SHP77 treated with DMSO at 0.1 percent for 48 hours (cell line): ENCODE results near the gene TMEM14B.
"Not testable (repeated sequence)": the region's sequence is repeated elsewhere in the genome, so short reads cannot be mapped to it uniquely, and the experiment has no call there.

Experiments
- DNase-seq: peaks from one replicate; lab custom pipeline; 2025; lab: John Stamatoyannopoulos, UW

Gene TMEM14B

GRCh38 chr6:10747251-10747972 lies at the start of gene TMEM14B:
TMEM14B (plus strand) TSS chr6:10747805; CDS start chr6:10749246, 1,441 bp downstream.
- peak; percentile 93 for DNase-seq

DNA sequence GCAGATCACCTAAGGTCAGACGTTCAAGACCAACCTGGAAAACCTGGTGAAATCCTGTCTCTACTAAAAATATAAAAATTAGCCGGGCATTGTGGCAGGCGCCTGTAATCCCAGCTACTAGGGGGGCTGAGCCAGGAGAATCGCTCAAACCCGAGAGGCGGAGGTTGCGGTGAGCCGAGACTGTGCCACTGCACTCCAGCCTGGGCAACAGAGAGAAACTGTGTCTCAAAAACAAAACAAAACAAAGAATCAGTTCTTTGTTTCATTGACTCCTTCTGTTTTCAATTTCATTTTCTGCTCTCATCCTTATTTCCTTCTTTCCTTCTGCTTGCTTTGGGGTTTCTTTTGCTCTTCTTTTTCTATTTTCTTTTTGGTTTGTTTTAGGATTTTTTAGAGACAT lies 33.6 kb upstream of the TMEM14B start:
- DNase-seq, result no peak

DNA sequence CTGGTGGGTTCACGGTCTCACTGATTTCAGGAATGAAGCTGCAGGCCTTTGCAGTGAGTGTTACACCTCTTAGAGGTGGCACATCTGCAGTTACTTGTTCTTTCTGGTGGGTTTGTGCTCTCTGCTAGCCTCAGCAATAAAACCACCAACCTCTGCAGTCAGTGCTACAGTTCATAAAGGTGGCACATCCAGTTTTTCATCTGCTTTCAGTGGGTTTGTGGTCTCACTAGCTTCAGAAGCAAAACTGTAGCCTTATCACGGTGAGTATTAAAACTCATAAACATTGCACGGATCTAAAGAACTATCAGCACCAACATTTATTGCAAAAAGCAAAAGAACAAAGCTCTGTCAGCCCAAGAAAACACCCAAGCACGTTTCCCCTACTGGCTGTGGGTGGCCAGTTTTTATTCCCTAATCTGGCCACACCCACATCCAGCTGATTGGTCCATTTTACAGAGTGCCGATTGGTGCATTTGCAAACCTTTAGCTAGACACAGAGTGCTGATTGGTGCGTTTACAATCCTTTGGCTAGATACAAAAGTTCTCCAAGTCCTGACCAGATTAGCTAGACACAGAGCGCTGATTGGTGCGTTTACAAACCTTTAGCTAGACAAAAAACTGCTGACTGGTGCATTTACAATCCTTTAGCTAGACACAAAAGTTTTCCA lies 28.2 kb upstream of the TMEM14B start:
- DNase-seq, result no peak

DNA sequence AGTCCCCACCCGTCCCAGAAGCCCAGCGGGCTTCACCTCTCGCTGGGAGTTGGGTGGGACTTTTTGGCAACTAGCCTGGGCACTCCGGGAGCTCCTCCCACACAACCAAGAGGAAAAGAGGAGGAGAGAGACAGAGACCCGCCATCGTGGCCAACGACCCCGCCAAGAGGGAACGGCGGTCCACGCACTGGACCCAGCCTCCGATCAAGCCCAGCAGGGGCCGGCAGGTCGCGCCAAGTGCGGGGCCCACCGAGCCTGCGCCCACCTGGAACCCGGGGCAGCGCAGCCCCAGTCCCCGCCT lies 27.7 kb upstream of the TMEM14B start:
- DNase-seq, result no peak

- DNase-seq, result no peak
Measured at GRCh38 chr6:10720265-10720959, 27.2 kb upstream of the TMEM14B start.

DNA sequence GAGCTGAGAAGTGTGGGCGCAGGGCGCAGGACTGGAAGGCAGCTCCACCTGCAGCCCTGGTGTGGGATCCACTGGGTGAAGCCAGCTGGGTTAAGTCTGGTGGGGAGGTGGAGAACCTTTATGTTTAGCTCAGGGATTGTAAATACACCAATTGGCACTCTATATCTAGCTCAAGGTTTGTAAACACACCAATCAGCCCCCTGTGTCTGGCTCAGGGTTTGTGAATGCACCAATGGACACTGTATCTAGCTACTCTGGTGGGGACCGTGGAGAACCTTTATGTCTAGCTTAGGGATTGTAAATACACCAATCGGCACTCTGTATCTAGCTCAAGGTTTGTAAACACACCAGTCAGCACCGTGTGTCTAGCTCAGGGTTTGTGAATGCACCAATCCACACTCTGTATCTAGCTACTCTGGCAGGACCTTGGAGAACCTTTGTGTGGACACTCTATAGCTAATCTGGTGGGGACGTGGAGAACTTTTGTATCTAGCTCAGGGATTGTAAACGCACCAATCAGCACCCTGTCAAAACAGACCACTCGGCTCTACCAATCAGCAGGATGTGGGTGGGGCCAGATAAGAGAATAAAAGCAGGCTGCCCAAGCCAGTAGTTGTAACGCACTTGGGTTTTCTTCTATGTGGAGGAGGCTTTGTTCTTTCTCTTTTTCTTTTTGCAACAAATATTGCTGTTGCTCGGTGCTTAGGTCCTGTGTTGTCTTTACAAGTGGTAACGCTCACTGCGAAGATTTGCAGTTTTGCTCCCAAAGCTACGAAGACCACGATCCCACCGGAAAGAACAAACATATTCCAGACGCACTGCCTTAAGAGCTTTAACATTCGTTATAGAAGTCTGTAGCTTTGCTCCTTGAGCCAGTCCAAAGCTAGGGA lies 26.4 kb upstream of the TMEM14B start:
- peak; percentile 78 for DNase-seq

DNA sequence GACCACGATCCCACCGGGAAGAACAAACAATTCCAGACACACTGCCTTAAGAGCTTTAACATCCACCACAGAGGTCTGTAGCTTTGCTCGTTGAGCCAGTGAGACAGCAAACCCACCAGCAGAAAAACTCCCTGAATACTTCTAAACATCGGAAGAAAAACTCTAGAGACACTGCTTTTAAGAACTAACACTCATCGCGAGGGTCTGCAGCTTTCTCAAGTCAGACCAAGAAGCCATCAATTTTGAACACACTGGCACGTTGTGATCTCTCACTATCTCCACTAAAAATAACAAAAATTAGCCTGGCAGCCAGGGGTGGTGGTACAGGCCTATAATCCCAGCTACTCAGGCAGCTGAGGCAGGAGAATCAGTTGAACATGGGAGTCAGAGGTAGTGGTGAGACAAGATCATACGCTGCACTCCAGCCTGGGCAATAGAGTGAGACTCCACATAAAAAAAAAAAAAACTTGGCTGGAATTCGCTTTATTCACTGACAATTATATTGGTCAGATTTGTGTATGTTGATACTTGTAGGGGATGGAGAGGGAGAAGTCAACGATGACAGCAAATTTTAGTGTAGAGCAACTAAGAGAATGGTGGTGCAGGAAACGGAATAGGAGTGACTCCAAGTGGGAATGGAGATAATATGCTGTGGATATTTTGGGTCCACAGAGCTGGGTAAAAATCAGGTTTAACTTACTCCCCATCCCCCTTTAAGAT lies 25.6 kb upstream of the TMEM14B start:
- no peak for DNase-seq

DNA sequence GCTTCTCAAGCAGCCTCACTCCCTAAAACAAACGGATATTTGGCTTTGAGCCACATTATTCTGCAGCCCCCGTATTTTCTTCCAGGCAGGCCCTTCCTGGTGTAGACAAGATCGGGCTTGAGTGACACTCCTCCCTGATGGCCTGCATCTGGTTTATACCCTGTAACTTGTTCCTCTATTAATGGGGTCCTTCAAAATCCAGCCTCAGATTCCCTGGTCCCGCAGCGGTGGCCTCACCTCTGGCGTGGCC lies 25.1 kb upstream of the TMEM14B start:
- no peak for DNase-seq

DNA sequence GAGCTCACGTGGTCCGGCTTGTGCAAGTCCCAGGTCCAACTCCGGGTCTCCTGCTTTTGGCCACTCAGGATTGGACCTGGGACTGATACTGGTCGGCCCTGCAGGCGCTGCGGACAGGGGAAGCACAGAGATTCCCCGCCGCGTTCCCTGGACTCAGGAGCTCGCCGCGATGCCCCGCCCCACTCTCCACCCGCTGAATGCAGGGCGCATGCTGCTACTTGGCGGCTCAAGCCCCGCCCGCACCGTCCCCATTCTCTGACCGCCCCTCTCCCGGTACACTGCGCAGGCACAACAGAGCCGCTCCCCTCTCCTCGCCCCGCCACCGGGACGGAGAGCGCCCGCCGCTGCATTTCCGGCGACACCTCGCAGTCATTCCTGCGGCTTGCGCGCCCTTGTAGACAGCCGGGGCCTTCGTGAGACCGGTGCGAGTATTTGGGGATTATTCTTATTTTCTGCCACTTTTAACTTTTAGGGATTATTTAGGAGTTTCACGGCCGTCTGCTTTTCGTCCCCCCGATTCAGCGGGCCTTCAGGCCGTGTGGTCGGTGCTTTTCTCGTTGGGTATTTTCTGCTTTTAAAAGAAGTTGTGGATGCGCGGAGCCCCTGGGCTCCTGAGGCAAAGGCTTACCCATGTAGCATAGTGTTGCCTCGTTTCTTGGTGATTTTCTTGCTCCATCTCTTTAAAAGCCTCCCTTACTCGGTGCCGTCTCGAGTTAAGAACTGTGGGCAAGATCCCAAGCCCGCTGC lies 24.6 kb upstream of the TMEM14B start, which contains the start of gene TMEM14C:
TMEM14C (plus strand) TSS at position 251 of the 747 bp plus-strand sequence. CDS start 1,544 bp downstream, outside the sequence.
- DNase-seq, result peak; percentile 91

- DNase-seq, result no peak
Measured at GRCh38 chr6:10723567-10723881, 24.1 kb upstream of the TMEM14B start.

GRCh38 chr6:10725044-10725443 lies 22.6 kb upstream of the TMEM14B start:
- no peak for DNase-seq

DNA sequence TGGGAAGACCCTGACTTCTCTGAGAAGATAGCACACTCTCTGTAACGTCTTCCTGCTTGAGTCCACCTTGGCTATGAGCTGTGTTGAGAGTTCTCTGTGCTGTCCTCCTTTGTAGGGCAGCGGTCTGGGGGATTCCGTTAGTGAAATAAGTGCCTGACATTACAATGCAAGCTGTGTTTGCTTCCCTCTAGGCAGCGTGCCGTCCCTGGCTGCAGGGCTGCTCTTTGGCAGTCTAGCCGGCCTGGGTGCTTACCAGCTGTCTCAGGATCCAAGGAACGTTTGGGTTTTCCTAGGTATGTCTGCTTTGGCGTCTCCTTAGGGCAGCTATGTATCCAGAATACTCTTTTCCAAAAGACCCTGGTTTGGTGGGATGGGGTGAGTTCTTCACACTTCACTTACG lies 21.9 kb upstream of the TMEM14B start:
- DNase-seq, result no peak

DNA sequence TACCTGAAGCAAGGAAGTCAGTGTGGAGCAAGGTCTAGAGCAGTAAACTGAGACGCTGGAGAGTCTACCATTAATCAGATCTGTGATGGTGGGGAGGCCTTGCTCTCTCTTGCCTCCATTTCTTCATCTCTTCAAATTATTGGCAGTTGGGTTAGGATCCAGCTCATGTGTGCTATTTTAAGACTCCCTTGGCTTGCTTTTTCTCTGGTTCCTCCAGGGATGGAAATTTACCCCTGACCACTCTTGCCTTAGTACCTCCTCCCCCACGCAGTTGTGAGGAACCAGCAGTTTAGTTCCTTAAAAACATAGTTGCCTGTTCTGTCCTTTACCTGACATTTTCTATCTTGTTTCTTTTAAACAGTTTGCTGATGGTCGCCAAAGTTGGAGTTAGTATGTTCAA lies 17.4 kb upstream of the TMEM14B start:
- no peak for DNase-seq

GRCh38 chr6:10733151-10733715 lies 14.4 kb upstream of the TMEM14B start:
- no peak for DNase-seq

GRCh38 chr6:10733863-10734262 lies 13.7 kb upstream of the TMEM14B start:
- no peak for DNase-seq

DNA sequence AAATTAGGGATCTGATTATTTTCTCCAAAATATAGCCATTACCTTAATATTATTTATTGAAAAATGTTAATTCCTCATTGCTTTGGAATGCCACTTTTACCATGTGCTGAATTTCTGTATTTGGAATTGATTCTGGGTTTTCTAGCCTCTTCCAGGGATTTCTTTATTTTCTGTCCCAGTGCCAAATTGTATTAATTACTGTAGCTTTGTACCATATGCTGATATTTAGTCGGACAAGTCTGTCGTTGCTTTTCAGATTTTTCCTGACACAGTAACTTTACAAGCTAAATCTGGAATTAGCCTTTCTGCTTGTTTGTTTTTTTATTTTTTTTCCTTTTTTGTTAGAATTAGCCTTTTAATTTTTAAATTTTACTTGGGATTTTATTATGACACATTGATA lies 10.9 kb upstream of the TMEM14B start:
- DNase-seq, result no peak

- no peak for DNase-seq
Measured at GRCh38 chr6:10740061-10740460, 7.5 kb upstream of the TMEM14B start.

GRCh38 chr6:10741643-10742042 lies 6.0 kb upstream of the TMEM14B start:
- not testable (repeated sequence) for DNase-seq

DNA sequence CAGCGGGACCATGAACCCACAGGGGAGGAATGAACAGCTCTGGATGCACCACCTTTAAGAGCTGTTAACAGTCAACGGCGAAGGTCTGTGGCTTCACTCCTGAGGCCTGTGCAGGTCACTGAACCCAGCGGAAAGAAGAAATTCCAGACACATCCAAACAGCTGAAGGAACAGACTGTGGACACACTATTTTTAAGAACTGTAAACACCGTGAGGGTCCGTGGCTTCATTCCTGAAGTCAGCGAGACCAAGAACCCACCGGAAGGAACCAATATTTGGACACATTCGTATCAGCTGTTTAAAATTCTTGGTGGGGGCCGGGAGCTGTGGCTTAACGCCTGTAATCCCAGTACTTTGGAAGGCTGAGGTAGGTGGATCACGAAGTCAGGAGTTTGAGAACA lies 5.4 kb upstream of the TMEM14B start:
- DNase-seq, result no peak

GRCh38 chr6:10743515-10743914 lies 4.1 kb upstream of the TMEM14B start:
- DNase-seq, result no peak

GRCh38 chr6:10745116-10745515 lies 2.5 kb upstream of the TMEM14B start:
- no peak for DNase-seq
